HG02884 (cell line): ENCODE data around the gene DUSP2.
A peak's percentile ranks its signal among the peaks of the same experiment; 100 is the strongest.
"Not testable (repeated sequence)": the region's sequence is repeated elsewhere in the genome, so short reads cannot be mapped to it uniquely, and the experiment has no call there.

Source experiments
- ATAC-seq: cut with Tn5 transposase; IDR thresholded peaks from one replicate; pipeline ENCODE4 v1.9.1; 2021; ENCODE audit warnings: mild to moderate bottlenecking, moderate library complexity; ENCODE audit not compliant: unreplicated experiment

The DUSP2 gene

DNA sequence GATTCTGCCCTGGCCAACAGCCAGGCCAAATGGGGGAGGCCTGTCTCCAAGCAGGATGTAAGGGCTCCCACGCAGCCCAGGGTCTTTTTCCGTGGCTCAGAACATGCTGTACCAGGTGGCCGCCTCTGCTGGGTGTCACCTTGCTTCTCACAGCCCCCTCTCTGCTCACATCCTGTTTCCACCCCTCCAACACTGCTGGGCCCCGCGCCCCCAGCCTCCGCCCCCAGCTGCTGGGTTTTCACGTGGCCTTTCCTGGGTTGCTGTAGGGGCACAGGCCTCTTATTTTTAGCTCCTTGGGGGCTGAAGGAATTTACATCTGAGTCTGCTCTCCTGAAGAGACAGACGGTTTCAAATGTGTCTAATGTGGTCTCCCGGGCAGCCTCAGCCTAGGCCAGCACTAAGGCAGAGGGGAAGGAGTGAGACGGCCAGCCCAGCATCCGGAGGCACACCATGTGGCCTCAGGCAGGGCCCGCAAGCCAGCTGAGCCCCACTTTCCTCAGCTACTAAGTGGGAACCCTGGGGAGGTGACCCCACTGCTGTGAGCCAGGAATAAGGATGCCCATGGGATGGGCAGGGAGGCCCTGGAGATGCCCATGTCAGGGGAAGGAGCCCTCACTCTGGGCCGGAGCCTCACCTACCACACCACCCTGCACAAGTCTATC, 18.7 kb upstream of the DUSP2 start:
- ATAC-seq = peak; percentile 60

DNA sequence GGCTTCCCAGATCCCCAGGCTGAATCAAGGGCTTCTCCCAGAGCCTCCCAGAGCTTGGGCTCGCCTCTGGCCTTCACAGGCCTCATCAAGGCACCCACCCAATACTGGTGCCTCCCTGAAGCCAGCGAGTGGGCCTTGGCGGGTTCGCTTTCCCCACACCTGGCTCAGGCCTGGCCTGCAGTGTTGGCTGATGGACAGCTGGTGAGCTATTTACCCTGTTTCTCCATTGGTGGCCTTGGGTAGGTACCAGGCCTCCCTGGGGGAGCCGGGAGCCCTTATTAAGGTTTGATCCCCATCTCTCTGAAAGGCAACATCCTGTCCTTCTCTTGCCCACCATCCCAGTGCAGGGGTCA, 18.2 kb upstream of the DUSP2 start:
- peak; percentile 8 for ATAC-seq

DNA sequence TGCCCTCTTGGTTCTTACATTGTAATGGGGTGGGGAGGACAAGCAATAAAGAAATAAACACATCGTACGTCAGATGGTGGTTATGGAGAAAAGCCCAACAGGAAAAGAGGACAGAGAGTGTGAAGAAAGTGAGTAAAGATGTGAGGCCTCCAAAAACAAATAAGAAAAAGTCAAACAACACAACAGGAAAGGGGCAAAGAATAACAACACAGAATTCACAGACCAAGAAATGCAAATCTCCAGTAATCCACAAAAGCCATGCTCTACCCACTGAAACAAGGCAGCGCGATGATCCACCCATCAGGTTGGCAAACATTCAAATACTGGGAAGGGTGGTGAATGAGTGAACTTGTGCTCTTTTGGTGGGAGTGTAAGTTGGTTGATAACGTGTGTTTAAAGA, 16.7 kb upstream of the DUSP2 start:
- ATAC-seq = no peak

DNA sequence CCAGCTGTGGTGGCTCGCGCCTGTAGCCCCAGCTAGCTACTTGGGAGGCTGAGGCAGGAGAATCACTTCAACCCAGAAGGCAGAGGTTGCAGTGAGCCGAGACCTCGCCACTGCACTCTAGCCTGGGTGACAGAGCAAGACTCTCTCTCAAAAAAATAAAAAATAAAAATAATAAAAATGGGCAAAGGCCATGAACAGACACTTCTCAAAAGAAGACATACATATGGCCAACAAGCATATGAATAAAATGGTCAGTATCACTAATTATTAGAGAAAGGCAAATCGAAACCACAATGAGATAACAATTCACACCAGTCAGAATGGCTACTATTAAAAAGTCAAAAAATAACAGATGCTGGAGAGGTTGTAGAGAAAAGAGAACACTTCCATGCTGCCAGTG, 15.1 kb upstream of the DUSP2 start:
- not testable (repeated sequence) for ATAC-seq

DNA sequence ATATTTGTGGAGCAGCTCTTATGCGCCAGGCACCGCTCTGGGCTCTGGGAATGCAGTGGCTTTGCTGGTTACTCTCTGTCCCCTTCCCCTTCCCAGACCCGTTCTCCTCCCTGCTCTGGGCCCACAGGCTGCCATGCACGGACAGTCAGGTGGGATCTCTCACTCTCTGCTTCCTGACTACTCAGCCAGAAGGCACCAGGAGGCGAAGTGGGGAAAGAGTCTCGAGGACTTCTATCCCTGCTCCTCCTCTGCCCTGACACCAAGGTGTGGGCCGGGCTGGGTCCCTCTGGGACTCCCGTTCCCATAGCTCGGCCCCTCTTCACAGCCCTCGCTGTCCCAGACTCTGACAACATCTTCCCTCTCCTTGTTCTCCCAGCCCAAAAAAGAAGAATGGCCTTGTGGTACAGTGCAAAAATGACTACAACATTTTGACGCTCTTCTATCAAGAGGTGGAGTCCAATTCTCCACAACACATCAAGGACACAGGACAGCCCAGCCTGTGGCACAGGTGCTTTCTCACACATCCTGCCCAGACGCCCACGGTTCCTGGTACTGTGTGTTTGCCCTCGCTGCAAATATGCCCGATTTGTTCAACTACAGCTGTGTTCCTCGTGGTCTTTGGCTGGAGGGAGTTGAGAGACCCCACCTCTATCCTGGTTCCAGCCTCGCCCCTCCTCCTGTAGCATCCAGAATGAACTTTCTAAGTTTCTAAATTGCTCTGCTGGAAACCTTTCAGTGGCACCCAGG, 14.0 kb upstream of the DUSP2 start:
- no peak for ATAC-seq

DNA sequence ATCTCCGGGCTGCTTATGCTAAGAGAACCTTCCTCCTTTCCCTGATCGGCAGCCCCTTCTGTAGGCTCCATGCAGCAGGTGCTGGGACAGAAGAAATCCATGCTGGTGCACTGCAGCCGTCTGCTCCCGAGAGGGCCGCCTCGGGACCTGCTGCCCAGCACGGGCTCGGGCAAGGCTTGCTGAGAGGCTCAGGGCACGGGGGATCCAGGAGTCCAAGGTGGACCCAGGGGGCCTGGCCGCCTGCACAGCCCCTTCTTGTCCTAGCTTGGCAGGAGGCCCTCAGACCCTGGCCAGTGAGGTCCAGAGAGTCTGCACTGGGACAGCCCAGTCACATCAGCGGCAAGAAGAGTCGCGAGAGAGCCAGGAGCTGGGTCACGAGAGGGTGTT, 13.3 kb upstream of the DUSP2 start:
- no peak for ATAC-seq

DNA sequence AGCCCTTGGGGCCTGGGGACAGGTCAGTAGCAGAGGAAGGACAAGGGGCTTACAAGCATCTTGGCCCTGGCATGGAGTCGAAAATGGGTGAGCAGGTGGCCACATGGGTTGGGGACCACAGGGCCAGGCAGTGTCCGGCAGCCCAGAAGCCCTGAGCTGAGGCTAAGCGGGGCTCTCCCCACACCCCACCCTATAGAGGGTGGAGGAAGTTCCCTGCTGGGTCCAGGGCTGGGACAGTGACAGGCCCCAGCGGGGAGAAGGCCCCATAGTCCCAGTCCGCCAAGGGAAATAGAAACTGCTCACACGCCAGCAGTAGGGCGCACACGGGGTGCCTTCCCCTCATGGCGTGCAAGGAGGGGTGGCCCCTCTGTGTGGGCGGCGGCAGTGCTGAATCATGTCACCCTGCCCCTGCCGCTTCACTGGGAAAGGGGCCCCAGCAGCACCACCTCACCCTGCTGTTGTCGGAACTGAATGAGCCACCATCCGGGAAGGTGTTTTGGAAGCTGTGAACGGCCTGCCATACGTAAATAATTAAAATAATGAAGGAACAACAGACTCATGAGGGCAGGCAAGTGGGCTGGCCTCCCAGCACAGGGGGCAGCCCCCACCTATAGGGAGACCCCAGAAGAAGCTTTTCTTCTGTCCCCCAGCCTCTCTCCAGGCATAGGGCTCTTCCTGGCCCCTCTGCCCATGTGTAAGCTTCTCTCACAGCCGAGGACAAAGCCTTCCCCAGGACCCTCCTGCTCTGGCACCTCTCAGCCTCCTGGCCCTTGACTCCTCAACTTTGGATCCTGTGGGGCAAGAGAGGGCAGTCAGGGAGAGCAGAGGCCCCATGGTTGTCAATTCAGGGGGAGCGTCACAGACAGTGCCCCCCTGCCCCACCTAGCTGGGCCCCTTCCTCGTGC, 12.7 kb upstream of the DUSP2 start:
- ATAC-seq = peak; percentile 51

DNA sequence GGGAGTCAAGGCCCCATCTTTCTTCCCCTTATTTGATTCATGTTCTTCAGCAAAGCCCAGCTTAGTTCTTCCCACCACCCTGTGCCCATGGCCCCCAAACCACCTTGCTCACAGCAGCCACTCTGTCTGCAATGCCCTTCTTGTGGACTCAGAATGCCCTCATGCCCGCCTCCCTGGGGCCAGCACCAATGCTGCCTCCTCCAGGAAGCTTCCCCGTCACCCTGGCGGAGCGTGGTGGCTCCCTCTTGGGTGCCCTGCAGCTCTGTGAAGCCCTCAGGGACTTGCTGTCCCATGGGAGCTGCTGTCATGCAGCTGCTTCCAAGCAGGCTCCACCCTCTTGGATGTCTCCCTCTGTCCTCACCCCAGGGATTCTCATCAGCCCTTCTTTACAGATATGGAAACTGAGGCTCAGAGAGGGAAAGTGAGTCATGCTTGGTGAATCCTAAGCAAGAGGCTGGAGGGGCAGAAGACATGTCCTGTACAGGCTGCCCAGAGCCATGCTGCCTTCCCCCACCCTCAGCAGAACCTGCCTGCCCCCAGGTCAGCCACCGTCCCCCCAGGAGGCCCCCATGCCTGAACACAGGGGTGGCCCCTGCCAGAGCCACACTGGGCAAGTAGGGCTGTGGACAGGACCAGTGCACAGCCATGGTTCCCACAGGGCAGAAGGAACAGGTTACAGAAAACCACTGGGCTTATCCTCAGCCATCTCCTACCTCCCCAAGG, 11.8 kb upstream of the DUSP2 start:
- no peak for ATAC-seq

DNA sequence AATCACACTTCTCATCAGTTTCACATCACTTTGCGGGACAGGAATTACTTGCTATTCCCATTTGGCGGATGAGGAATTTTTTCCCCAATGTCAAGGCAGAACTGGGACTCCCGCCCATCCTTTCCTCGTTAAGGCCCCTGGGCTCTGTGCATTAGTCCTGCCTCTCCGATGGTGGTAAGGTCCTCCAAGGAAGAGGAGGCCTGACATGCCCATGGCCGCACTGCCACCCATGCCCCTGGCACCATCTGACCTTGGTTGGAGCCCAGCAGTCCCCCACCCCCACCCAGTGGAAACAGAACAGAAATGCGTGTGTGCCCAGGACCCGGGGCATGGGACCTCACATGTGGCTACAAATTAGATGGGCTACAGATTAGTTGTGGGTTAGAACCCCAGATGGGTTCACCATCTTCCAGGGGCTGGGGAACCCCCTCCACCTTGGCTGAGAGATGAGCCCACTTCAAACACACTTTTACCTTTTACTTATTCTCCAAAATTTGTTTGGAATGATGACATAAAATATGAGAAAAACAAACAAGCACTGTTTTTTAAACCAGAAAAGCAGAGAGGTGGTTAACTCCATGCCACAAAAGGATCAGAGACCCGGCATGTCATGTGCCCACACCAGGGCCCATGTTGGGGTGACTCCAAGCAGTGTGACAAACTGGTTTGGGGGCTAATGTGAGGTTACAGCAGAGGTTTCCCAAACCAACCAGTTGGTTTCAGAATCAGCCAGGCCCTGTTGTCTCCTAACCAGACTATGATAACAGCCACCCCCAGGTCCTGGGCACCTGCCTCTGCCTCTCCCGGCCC, 11.0 kb upstream of the DUSP2 start:
- no peak for ATAC-seq

DNA sequence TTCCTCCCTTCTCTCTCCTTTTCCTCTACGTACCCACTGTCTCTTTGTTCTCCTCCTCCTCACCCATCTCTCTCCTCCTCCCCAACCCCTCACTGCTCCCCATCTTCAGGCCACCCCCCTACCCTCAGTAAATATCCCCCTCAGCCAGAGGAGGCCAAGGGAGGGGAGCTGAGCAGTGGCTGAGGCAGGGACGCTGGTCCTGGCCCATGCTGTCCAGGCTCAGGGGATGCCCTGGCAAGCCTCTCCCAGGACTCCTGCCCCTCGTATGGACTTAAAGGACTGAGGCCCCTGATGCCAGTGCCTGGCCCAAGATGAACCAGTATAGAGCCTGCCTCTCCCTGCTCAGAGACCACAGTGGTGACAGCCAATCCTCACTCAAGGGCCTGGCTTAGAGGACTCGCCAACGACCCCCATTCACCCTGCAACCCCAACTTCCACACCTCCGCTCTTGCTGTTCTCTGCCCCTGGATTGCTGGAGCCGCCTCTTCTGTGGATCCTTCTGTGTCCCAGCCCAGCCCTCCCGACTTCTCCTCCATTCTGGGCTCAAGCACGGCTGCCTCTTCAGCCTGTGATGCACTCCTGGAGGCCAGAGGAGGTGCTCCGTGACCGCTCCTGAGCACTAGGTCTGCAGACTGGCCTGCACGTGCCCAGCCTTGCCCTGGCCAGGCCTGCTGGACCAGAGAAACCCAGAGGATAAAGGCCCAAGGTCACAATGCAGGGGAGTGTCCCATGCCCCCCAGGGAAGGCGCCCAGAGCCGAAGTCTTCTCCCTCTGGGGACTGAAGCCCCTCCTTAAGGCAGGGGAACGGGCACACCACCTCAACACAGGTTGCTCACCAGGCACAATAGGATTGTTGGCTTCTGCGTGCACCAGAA, 9.5 kb upstream of the DUSP2 start:
- no peak for ATAC-seq

DNA sequence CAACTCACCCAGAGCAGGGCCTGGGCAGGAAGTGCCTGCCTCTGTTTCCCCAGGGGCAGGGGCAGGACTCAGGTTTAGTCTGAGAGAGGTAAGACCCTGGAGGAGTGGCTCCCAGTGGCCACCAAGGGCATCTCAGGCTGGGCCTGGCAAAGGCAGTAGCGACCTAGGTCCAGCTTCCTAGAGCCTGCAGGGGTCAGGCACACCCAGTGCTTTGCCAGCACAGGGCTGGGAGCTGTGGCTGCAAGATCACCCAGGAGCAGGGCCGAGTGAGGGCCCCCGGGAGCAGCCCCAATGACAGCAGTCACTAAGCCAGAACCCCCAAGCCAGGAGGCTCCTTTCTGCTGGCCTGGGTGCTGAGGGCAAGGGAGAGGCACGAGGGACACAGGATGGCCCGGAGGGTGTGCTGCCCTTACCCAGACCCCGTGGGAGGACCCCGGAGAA, 8.8 kb upstream of the DUSP2 start:
- no peak for ATAC-seq

DNA sequence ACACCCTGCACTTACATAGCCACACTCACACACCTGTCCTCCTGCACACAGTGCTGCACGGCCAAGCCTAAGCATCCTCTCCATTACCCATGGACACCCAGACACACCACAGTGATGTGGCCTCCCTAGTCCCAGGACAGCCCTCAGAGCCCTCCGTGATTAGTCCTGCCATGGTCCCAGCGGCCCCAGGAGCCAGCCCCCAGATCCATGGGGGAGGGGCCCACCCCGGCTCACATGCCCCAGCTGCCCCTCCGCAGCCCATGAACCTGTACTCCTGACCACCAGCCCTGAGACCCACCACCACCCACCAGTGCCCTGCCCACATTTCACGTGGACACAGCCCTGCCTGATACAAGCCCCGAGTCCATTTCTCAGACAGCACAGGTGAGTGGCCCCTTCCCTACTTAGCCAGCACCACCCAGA, 8.1 kb upstream of the DUSP2 start:
- ATAC-seq = no peak

DNA sequence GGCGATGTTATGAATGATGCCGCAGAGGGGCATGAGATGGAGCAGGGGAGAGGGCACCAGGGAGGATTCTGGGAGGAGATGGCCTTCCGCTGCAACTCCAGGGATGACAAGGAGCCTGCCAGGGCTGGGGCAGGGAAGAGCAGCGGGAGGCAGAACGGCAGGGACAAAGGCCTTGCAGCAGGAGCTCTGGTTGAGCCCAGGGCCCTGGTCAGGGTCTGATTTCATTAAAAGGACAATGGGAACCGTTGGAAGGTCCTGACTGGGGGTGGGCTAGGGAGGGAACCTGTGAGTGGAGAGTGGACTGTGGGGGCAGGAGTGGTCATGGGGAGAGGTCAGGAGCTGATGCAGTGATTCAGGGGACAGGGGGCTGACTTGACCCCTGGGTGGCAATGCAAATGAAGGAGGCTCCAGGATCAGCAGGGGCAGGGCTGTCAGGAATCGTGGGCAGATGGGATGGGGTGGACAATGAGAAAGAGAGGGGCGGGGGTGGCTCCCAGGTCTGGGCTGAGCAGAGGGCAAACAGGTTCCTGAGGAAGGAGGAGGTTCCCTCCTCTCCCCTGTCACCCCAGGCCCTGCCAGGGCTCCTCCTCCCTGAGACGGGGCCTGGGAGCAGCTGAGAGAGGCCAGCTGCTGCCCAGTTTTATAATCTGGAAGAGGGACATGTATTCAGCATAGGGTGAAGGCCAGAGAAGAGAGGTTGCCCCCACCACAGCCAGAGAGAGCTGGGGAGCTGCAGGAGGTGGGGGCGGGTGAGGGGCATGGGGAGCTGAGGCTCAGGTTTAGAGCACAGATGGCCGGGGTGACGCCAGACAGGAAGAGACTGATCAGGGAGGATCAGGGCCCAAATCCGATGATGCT, 7.3 kb upstream of the DUSP2 start:
- no peak for ATAC-seq

DNA sequence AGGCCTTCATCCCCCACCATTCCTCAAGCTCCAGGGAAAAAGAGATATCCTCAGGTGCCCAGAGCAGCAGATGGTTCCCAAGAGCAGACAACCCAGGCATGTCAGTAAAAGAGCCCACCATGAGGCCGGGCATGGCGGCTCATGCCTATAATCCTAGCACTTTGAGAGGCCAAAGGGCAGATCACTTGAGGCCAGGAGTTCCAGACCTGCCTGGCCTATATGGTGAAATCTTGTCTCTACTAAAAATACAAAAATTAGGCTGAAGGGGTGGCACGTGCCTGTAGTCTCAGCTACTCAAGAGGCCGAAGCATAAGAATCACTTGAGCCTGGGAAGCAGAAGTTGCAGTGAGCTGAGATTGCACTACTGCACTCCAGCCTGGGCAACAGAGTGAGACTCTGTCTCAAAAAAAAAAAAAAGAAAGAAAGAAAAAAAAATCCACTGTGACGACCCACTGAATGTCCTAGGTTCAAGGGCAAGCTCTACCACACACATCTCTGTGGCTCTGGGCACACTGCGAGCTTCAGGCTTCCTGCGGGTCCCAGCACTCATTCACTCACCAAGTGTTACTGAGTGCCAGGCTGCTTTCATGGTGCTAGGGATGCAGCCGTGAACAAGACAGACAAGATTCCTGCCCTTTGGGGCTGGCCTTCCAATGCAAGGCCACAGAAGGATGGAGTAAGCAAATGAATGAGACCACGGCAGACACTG, 6.5 kb upstream of the DUSP2 start:
- ATAC-seq = no peak

DNA sequence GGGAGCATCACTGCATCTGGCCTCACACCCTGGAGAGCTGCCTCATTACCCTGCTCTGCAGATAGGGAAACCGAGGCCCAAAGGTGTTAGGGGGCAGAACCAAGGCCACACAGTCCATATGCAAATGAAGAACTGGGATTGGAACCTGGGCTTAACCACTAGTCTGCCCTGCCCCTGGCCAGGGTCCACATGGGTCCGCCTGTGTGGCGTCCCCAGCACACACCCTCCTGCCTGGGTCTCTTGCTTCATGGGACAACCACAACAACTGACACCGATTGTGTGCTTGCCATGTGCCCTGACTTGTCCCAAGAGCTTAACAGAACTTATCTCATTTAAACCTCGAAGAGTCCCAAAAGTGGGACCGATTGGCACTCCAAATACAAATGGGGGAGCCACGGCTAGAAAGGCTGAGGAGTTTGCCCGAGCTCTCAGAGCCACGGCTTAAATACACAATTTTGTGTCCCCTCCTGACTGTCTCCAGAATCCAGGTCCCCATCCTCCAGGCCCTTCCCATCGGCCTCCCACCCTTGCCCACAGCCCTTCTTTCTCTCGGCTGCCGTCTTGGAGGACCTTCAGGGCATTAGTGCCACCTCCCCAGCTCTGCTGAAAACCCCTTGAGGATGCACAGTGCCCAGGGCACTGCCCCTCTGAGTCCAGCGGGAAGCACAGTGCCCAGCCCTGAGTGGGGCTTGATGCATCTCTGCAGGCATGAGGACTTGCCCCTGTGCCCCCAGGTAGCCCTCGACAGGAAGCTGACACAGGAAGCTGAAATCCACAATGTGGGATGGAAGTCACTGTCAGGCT, 5.8 kb upstream of the DUSP2 start:
- no peak for ATAC-seq

DNA sequence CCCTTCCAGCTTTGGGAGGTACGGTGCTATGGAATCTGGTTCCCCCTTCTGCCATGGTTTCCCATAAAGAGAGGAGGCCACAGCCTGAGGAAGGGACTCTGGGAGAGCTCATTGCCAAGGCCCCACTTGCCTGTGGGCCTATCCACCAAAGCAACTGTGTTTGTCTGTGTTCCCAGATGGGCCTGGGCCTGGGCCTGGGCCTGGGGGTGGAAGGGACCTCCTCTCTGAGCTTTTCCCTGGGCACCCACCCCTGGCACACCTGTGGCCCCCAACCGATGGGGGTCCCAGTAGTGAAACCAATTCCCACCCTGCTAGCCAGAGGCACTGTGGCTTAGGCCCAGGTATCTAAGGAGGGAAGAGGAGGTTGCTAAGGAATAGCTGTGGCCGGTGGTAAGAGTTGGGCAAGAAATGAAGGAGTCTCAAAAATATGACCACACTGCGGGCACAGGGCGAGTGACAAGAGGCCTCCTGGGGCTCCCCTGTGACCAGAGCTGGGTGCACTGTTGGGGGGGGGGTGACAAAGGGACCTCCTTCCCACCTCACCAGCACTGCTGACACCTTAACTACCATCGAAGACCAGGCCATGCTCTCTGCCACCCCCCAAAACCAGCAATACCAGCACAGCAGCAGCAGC, 4.9 kb upstream of the DUSP2 start:
- no peak for ATAC-seq
